HL-60 (cell line): ENCODE data around the gene GNL3.

ENCODE experiments used
- GABPA ChIP-seq: IDR thresholded peaks from 2 replicates; pipeline ENCODE4 v1.6.1; 2012; ENCODE audit warnings: low read depth
- POLR2AphosphoS5 ChIP-seq: IDR thresholded peaks from 2 replicates; pipeline ENCODE4 v1.6.1; 2012; ENCODE audit warnings: low read depth
- TF ChIP-seq, protein P1 (sequence below): IDR thresholded peaks from one replicate; pipeline ENCODE4 v1.5.1; 2011; ENCODE audit warnings: low read length, control low read depth, inconsistent platforms; ENCODE audit not compliant: insufficient read depth
- TF ChIP-seq, protein P2 (sequence below): IDR thresholded peaks from 2 replicates; pipeline ENCODE4 v1.6.1; 2012; ENCODE audit warnings: low read depth; ENCODE audit not compliant: insufficient replicate concordance

DNA sequence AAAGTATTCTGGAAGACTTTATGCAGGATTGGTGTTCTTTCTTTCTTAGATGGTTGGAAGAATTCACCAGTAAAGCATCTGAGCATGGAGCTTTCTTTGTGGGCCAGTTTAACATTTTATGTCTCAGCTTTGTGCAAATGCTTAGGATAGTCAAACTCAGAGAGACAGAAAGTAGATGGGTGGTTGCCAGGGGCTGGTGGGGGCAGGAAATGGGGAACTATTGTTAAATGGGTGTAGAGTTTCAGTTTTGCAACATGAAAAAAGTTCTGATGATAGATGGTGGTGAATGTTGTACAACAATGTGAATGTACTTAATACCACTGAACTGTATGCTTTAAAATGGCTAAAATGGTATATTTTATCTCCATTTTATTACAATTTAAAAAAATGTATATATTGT, 44.8 kb downstream of the GNL3 start:
- TF ChIP-seq, protein P1, sequence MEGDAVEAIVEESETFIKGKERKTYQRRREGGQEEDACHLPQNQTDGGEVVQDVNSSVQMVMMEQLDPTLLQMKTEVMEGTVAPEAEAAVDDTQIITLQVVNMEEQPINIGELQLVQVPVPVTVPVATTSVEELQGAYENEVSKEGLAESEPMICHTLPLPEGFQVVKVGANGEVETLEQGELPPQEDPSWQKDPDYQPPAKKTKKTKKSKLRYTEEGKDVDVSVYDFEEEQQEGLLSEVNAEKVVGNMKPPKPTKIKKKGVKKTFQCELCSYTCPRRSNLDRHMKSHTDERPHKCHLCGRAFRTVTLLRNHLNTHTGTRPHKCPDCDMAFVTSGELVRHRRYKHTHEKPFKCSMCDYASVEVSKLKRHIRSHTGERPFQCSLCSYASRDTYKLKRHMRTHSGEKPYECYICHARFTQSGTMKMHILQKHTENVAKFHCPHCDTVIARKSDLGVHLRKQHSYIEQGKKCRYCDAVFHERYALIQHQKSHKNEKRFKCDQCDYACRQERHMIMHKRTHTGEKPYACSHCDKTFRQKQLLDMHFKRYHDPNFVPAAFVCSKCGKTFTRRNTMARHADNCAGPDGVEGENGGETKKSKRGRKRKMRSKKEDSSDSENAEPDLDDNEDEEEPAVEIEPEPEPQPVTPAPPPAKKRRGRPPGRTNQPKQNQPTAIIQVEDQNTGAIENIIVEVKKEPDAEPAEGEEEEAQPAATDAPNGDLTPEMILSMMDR = no peak
- TF ChIP-seq, protein P2, sequence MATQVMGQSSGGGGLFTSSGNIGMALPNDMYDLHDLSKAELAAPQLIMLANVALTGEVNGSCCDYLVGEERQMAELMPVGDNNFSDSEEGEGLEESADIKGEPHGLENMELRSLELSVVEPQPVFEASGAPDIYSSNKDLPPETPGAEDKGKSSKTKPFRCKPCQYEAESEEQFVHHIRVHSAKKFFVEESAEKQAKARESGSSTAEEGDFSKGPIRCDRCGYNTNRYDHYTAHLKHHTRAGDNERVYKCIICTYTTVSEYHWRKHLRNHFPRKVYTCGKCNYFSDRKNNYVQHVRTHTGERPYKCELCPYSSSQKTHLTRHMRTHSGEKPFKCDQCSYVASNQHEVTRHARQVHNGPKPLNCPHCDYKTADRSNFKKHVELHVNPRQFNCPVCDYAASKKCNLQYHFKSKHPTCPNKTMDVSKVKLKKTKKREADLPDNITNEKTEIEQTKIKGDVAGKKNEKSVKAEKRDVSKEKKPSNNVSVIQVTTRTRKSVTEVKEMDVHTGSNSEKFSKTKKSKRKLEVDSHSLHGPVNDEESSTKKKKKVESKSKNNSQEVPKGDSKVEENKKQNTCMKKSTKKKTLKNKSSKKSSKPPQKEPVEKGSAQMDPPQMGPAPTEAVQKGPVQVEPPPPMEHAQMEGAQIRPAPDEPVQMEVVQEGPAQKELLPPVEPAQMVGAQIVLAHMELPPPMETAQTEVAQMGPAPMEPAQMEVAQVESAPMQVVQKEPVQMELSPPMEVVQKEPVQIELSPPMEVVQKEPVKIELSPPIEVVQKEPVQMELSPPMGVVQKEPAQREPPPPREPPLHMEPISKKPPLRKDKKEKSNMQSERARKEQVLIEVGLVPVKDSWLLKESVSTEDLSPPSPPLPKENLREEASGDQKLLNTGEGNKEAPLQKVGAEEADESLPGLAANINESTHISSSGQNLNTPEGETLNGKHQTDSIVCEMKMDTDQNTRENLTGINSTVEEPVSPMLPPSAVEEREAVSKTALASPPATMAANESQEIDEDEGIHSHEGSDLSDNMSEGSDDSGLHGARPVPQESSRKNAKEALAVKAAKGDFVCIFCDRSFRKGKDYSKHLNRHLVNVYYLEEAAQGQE = no peak
- TF ChIP-seq POLR2AphosphoS5 = no peak
- TF ChIP-seq GABPA = no peak
